Measurements from ENCODE around the gene AKR7A3. TPM values are rescaled to one million over a fixed set of nuclear protein-coding genes. Genes with fewer than 3 reads are reported as not detected.
"Not testable (repeated sequence)": the region's sequence is repeated elsewhere in the genome, so short reads cannot be mapped to it uniquely, and the experiment has no call there.

The AKR7A3 gene
- total RNA-seq, 1 donor from 2014 or later, result 1.6 TPM

- intact Hi-C loops (cut with micrococcal nuclease), result no loop called here
These were observed 11.6 kb upstream of the AKR7A3 start for GRCh38 chr1:19300211-19300610.

- intact Hi-C loops (cut with micrococcal nuclease), result no loop called here
These were observed 6.1 kb upstream of the AKR7A3 start for GRCh38 chr1:19294638-19295037.

GRCh38 chr1:19289244-19289643 is 674 bp upstream of the AKR7A3 start:
- intact Hi-C loops (cut with micrococcal nuclease), result no loop called here

- intact Hi-C loops (cut with micrococcal nuclease), result no loop called here
These were observed 959 bp downstream of the AKR7A3 start for GRCh38 chr1:19287436-19288185.

GRCh38 chr1:19285807-19286206 is 2.8 kb downstream of the AKR7A3 start:
- intact Hi-C loops (cut with micrococcal nuclease), result not testable (repeated sequence)

GRCh38 chr1:19285366-19285765 is 3.2 kb downstream of the AKR7A3 start:
- intact Hi-C loops (cut with micrococcal nuclease), result not testable (repeated sequence)

- intact Hi-C loops (cut with micrococcal nuclease), result no loop called here
These were observed 3.7 kb downstream of the AKR7A3 start for GRCh38 chr1:19284881-19285280.

GRCh38 chr1:19283891-19284290 is 4.7 kb downstream of the AKR7A3 start:
- intact Hi-C loops (cut with micrococcal nuclease), result no loop called here

- intact Hi-C loops (cut with micrococcal nuclease), result no loop called here
These were observed 13.9 kb downstream of the AKR7A3 start for GRCh38 chr1:19274636-19275035.

- intact Hi-C loops (cut with micrococcal nuclease), result not testable (repeated sequence)
These were observed 14.6 kb downstream of the AKR7A3 start for GRCh38 chr1:19273844-19274531.

GRCh38 chr1:19273106-19273843 is 15.3 kb downstream of the AKR7A3 start:
- intact Hi-C loops (cut with micrococcal nuclease), result no loop called here

- intact Hi-C loops (cut with micrococcal nuclease), result no loop called here
These were observed 16.5 kb downstream of the AKR7A3 start for GRCh38 chr1:19272064-19272463.

- intact Hi-C loops (cut with micrococcal nuclease), result not testable (repeated sequence)
These were observed 18.2 kb downstream of the AKR7A3 start for GRCh38 chr1:19270343-19270730.

- intact Hi-C loops (cut with micrococcal nuclease), result not testable (repeated sequence)
These were observed 18.9 kb downstream of the AKR7A3 start for GRCh38 chr1:19269427-19270342.

GRCh38 chr1:19268445-19268844 is 20.1 kb downstream of the AKR7A3 start:
- intact Hi-C loops (cut with micrococcal nuclease), result no loop called here

GRCh38 chr1:19262744-19263143 is 25.8 kb downstream of the AKR7A3 start:
- intact Hi-C loops (cut with micrococcal nuclease), result no loop called here

- intact Hi-C loops (cut with micrococcal nuclease), result no loop called here
These were observed 26.5 kb downstream of the AKR7A3 start for GRCh38 chr1:19262047-19262446.

GRCh38 chr1:19260211-19261138 is 28.1 kb downstream of the AKR7A3 start:
- intact Hi-C loops (cut with micrococcal nuclease), result no loop called here

- intact Hi-C loops (cut with micrococcal nuclease), result no loop called here
These were observed 30.2 kb downstream of the AKR7A3 start for GRCh38 chr1:19258353-19258752.
